H1 (cell line): ENCODE data around the gene SSTR1. TPM values are rescaled to one million over a fixed set of nuclear protein-coding genes. Genes with fewer than 3 reads are reported as not detected.

Experiments
- HDAC6 ChIP-seq: IDR thresholded peaks from one replicate; pipeline ENCODE4 v1.7.1; 2012; ENCODE audit warnings: low read depth, mild to moderate bottlenecking, inconsistent platforms, low read length, moderate library complexity
- RBBP5 ChIP-seq: IDR thresholded peaks from 2 replicates; pipeline ENCODE4 v1.7.1; 2012; ENCODE audit warnings: low read depth, mild to moderate bottlenecking, inconsistent platforms, low read length, moderate library complexity, borderline replicate concordance
- YY1 ChIP-seq: IDR thresholded peaks from 2 replicates; pipeline ENCODE4 v1.6.1; 2011; ENCODE audit warnings: low read depth, mild to moderate bottlenecking, low read length
- polyA plus RNA-seq, 7 experiments: library from polyadenylated mRNA; depleted of rRNA in 3 of 7; stranded (reverse) in 5 of 7; unstranded in 2 of 7; fragments of >200 nt in 5 of 7; fragments of 200-250 nt in 2 of 7; gene quantifications; 1 replicate in 5 of 7; 2 replicates in 1 of 7; 4 replicates in 1 of 7; pipeline versions ENCODE4 v1.2.1 to v1.2.3, GENCODE V29; 2011 to 2013; ENCODE audit warnings: missing spikeins in 2 of 7, mixed read lengths in 2 of 7
- total RNA-seq: library from RNA; stranded (reverse); fragmentation: NEBNext Ultra II Directional; extraction: Animal tissue kit (Norgen Biotek cat#: 25700); gene quantifications from 2 replicates; pipeline ENCODE4 v1.2.1, GENCODE V29; 2021

SSTR1 gene
- total and polyA plus RNA-seq, 2 of the 8 experiments (the other 6 are each of a cell fraction or from before 2014, with no cell fraction given): 0.82 to 0.93 TPM

GRCh38 chr14:38168416-38168815 is 39.3 kb upstream of the SSTR1 start (continued):
- TF ChIP-seq RBBP5 (no peak), HDAC6 (no peak), YY1 (no peak)
